GM21515 (cell line): ENCODE data around the gene CLEC16A.

Source experiments
- ATAC-seq: cut with Tn5 transposase; IDR thresholded peaks from one replicate; pipeline ENCODE4 v1.9.1; 2021; ENCODE audit not compliant: unreplicated experiment

Gene CLEC16A

GRCh38 chr16:11011326-11011725 lies 67.0 kb downstream of the CLEC16A start:
- no peak for ATAC-seq

DNA sequence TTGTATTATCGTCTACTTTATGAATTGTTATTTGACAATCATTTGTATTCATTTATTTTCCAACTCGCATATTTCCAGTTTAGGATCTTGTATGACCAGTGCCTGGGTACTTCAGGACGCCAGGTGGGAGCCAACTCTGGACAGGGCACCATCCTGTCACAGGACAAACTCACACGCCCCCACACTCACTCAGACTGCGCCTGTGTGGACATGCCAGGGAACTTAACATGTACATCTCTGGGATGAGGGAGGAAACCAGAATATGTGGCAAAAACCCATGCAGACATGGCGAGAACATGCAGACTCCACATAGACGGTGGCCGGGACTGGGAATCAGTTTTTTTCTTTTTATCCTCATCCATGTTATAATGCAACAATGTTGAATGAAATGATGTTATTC lies 68.5 kb downstream of the CLEC16A start:
- no peak for ATAC-seq

DNA sequence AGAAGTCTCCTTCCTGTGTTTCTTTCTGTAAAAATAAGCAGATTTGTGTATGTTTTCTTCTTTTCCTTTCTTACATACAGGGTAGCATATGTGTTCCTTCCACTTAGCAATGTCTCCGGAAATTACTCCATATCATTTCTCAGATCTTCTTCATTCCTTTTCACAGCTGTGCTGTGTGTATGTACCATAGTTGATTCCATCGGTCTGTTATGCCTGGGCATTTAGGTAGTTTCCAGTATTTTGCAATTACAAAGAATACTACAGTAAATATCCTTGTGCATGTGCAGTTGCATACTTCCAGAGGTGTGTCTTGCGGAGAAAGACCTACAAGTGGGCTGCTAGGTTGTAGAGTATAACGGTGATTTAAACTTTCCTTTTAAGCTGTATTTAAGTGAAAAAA lies 69.8 kb downstream of the CLEC16A start:
- ATAC-seq = no peak

DNA sequence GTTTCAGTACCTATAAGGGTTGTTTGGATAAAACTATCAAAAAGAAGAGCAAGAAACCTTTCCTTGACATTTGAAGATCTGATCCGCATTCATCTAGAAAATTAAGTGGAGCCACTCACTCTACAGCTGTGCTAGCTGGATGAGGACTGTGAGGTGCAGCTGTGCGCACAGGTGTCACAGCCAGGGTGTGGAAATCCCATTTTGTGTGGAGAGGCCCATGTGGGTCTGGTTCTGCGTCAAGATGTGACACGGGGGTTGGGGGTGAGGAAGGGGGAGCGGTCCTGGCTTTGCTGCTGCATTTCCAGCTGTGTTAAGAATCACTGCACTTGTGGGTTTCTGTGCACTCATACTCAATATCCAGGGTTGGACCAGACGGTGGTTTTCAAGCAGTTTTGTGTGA lies 70.7 kb downstream of the CLEC16A start:
- no peak for ATAC-seq

GRCh38 chr16:11015607-11016006 lies 71.2 kb downstream of the CLEC16A start:
- ATAC-seq = no peak

DNA sequence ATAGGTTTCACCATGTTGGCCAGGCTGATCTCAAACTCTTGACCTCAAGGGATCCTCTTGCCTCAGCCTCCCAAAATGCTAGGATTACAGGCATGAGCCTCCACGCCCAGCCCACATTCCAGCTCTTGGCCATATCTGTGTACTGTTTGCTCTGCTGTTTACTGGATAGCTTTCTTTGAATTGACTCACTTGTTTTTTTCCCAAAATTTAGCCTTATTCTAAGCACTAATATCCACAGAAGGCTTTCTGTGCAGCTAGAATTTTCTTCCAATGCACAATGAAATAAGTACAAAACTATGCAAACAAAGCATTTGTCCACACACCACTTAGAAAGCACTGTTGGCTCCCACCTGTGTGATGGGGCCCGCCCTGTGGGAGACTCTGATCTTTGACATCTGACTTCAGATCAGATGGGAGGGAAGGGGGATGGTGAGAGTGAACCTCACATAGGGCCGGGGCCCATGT lies 72.2 kb downstream of the CLEC16A start:
- no peak for ATAC-seq

DNA sequence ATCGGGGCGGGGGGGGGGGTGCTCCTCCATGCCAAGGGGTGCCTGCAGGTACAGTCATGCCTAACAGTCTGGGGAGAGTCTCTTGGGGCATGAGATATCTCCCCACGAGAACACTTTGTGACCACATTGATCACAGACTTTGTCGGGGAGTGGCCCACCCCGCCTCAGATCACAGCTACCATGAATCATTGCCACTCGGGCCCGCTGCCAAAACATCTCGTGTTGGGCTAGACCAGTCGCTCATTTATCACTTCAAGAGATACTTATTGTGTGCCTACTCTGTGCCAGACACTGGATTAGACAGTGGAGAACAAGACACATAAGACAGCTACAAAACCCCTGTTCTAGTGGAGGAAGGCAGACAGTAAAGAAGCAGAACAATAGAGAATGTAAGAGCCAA lies 72.6 kb downstream of the CLEC16A start:
- ATAC-seq = no peak

DNA sequence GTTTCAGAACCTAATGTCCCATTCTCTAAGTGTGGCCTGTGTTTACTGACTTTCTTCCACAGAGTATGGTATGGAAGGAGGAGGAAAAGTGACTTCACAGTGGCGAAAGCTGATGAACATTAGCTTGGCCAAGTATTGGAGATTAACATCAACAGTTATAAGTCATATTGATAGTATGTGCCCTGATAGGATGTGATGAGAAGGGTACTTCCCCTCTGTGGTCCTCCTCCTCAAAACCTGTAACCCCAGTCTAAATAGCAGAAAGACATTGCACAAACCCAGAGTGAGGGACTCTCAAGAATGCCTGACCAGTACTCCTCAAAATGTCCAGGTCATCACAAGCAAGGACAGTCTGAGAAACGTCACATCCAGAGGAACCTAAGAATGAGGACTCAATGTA lies 73.1 kb downstream of the CLEC16A start:
- ATAC-seq = no peak

DNA sequence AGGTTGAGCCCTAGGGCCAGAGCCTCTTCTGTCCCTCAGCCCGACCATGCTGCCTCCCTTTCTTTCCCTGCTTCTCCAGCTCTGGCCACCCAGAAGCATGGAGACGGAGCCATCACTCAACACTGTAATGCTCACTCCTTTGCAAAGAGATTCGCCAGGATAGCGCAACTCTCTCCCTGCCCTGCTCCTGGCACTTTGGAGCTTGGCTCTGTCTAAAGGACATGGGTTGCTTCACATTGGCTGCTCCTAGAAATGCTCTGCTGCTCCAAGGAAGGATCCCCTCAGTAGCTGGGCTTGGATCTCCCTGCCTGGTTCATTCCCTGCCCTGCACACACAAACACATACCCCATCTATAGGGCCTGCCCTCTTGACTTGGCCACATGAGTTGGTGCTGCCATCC lies 76.0 kb downstream of the CLEC16A start:
- ATAC-seq = no peak

GRCh38 chr16:11020792-11021551 lies 76.6 kb downstream of the CLEC16A start:
- ATAC-seq = no peak

- no peak for ATAC-seq
Measured at GRCh38 chr16:11022002-11022401, 77.6 kb downstream of the CLEC16A start.

DNA sequence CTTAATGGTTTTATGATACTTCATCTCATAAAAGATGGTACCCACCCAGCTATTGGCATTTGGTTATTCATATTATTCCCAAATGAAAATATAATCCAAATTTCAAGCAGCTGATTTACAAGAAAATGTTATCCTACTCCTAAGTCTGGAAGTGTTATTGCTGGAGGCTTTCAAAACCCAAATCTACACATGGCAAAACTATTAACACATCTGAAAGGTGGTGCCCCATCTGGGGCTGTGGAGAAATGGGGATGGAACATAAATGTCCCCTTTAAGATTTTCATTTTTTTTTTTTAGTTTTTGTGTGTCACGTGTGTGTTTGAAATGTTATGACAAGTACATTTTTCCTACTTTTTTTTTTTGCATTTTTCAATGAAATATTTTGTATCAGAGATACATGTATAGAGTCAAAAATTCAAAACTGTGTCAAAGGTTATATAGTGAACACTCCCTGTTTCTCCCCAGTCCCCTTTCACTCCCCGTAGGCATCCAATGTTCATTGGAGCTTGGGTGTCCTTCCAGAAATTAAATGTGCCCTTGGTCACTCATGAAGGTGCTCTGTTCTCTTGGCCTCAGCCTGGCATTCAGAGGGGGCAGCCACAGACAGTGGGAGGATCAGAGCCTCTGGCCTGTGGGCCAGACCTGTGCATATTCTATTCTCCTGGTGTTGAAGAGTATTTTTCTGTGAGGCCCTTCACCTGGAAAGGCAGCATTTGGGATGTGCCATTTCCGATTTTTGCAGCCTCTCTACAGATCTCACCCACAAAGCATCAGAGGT lies 79.1 kb downstream of the CLEC16A start:
- no peak for ATAC-seq

DNA sequence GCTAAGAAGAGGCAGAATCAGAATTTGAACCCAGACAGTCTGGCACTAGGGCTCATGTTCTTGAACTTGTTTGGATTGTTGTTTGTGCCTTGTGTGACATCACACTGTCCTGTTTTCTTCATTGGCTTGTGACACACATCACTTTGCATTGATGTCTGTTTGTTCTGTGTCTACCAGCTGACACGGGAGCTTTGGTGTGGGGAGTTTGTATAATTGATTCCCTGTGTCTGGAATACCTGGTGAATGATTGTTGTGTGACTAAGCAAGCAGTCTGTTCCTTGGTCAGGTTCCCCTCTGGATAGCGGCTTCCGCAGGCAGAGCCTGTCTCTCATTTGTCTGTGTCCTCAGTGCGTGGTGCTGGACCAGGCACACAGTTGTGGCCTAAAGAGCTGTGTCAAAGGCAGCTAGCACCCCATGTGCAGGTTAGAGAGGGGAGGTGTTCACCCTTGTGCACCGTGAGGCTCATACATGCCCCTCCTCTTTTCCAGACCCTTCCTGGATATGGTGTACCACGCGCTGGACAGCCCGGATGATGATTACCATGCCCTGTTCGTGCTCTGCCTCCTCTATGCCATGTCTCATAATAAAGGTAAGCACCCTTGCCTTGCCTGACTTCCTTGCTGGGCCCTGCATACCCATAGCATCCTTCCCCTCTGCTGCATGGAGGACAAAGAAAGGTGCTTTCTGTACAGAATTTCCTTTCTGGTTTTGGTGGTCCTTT lies 80.1 kb downstream of the CLEC16A start:
- peak; percentile 40 for ATAC-seq

- peak; percentile 56 for ATAC-seq
Measured at GRCh38 chr16:11025120-11025531, 80.8 kb downstream of the CLEC16A start.

- no peak for ATAC-seq
Measured at GRCh38 chr16:11029948-11030347, 85.6 kb downstream of the CLEC16A start.

- ATAC-seq = no peak
Measured at GRCh38 chr16:11030990-11031510, 86.7 kb downstream of the CLEC16A start.

DNA sequence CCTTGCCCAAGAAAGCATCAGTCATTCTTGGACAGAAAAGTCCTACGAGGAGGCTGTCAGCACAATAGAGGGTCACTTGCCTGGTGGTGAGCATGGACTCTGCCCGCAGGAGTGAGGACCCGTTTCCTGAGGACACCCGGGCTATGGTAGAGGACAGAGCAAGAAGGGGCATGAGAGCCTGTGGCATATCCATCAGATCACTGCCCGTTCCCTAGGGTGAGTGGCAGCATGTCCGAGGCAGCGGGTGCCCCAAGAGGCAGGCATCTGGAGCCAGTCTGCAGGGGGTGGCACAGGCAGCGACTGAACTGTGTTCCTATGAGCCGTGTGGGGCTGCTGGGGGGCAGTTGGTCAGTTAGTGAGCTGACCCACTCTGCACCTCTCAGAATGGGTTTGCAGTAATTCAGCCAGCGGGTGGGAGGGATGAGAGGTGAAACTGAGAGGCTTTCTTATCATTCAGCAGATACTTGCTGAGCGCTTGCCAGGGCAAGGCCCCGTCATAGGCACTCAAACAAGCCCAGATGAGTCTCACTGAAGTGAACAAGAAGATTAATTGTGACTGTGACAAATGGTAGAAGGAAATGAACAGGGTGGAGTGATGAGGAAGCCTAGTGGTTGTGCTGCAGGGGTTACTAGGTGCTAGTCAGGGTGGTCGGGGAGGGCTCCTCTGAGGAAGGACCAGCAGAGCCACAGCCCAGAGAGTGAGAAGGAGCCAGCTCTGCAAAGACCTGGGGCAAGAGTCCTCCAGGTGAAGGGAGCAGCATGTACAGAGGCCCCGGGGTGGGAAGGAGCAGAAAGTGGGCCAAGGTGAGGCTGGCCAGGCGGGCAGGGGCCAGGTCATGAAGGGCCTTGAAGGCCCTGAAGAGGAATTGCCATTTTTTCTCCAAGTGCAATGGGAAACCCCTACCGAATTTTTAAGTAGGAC lies 87.9 kb downstream of the CLEC16A start:
- ATAC-seq = no peak

DNA sequence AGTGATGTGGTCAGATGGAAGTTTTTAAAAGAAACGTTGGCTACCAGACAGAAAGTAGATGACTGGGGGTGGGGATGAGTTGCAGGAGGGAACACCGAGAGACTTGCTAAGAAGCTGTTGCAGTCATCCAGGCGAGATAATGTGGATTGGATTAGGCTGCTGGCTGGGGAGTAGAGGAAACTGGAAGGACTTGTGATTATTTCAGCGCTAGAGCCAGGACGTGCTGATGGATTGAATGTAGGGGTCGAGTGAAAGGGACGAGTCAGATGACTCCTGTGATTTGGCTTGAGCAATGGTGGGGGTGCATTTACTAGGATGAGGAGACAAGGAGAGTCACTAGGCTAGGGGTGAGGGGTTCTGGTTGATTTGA lies 88.5 kb downstream of the CLEC16A start:
- ATAC-seq = no peak

- no peak for ATAC-seq
Measured at GRCh38 chr16:11033629-11034420, 89.5 kb downstream of the CLEC16A start.

DNA sequence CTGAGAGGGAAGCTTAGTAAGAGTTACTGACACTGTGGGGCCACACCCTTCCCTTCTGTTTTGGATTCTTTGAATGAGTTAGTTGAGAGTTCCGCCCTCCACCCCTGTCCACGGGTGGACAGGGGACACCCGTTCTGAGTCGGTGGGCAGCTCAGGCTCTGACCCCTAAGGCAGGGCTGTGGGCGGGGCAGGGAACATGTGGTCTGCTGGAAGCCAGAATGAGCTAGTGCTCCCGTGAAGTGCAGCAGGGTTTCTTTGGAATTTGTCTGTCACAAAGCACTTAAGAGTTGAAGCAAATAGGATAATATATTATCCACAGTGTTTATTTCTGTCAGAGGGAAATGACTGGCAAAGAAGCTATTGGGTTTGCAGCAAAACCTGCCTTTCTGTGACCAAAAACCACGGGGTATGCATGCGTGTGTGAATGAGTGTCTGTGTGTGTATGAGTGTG lies 90.1 kb downstream of the CLEC16A start:
- no peak for ATAC-seq
